Upper lobe of right lung (tissue), 1 donor: ENCODE results near the gene DOP1A. TPM values are rescaled to one million over a fixed set of nuclear protein-coding genes. Genes with fewer than 3 reads are reported as not detected.

Source experiments
- ATAC-seq: fragments of 200-7000 bp; cut with Tn5 transposase; one replicate; pipeline ENCODE4 v1.9.1; 2020; ENCODE audit warnings: mild to moderate bottlenecking, moderate library complexity
- DNase-seq: peaks from one replicate; pipeline ENCODE4 v3.0.0-alpha.2; 2020
- H3K27ac ChIP-seq: fragments of 200-600 bp; one replicate; pipeline ENCODE4 v1.8.0; 2022
- H3K27me3 ChIP-seq: fragments of 200-600 bp; one replicate; pipeline ENCODE4 v1.8.0; 2022; ENCODE audit warnings: mild to moderate bottlenecking
- H3K36me3 ChIP-seq: fragments of 200-600 bp; one replicate; pipeline ENCODE4 v1.8.0; 2022
- H3K4me1 ChIP-seq: fragments of 200-600 bp; one replicate; pipeline ENCODE4 v1.8.0; 2022
- H3K4me3 ChIP-seq: fragments of 200-600 bp; one replicate; pipeline ENCODE4 v1.8.0; 2022; ENCODE audit warnings: mild to moderate bottlenecking
- H3K9me3 ChIP-seq: fragments of 200-600 bp; one replicate; pipeline ENCODE4 v1.8.0; 2022
- CTCF ChIP-seq: fragments of 200-600 bp; IDR thresholded peaks from one replicate; pipeline ENCODE4 v1.8.0; 2022; ENCODE audit warnings: antibody characterized with exemption
- intact Hi-C: fragments of 100-400 bp; cut with DNase I; formaldehyde crosslinking; loops from one replicate; pipeline ENCODE4 v1.11.0; 2022
- total RNA-seq: library from RNA; stranded (reverse); fragmentation: NEBNext Ultra II Directional; extraction: Animal tissue kit (Norgen Biotek cat#: 25700); gene quantifications from one replicate; pipeline ENCODE4 v1.2.1, GENCODE V29; 2021
- donor health status: DM: no; HTN: yes; CAD: no; lungs with severe emphysema.

Gene DOP1A
- total RNA-seq, 1 donor from 2014 or later = 26.4 TPM

- intact Hi-C loops = no loop called here
- no peaks in the 10 kb centered on the region for H3K9me3 ChIP-seq
- ATAC-seq (no peak), DNase-seq (no peak)
- no peaks in the 10 kb centered on the region for H3K27me3 ChIP-seq
- peak overlapping the region; percentile 87 for H3K27ac ChIP-seq
- TF ChIP-seq CTCF = no peak
- H3K36me3 ChIP-seq = no peaks in the 10 kb centered on the region
- H3K4me3 ChIP-seq = peak overlapping the region; percentile 93
- peaks cover 36% of the 10 kb centered on the region for H3K4me1 ChIP-seq
Observed at GRCh38 chr6:83068616-83069015, 1.1 kb downstream of the DOP1A start.

- Histone ChIP-seq H3K4me1 (peaks cover 36% of the 10 kb centered on the region), H3K27me3 (no peaks in the 10 kb centered on the region), H3K9me3 (no peaks in the 10 kb centered on the region), H3K36me3 (no peaks in the 10 kb centered on the region), H3K27ac (no peak overlapping the region), H3K4me3 (no peak overlapping the region)
- DNase-seq = no peak
- intact Hi-C loops = no loop called here
- no peak for TF ChIP-seq CTCF
- no peak for ATAC-seq
Observed at GRCh38 chr6:83069633-83070032, 2.2 kb downstream of the DOP1A start.

GRCh38 chr6:83071023-83071422 lies 3.6 kb downstream of the DOP1A start:
- H3K9me3 ChIP-seq = no peaks in the 10 kb centered on the region
- no peak for DNase-seq
- H3K4me3 ChIP-seq = no peak overlapping the region
- no peaks in the 10 kb centered on the region for H3K27me3 ChIP-seq
- H3K36me3 ChIP-seq = no peaks in the 10 kb centered on the region
- peak overlapping the region; percentile 43 for H3K27ac ChIP-seq
- no peak for TF ChIP-seq CTCF
- intact Hi-C loops = no loop called here
- peak; percentile 2 for ATAC-seq
- H3K4me1 ChIP-seq = peaks cover 33% of the 10 kb centered on the region

GRCh38 chr6:83071707-83072106 lies 4.2 kb downstream of the DOP1A start:
- DNase-seq (no peak), ATAC-seq (no peak)
- H3K27ac ChIP-seq = no peak overlapping the region
- no peaks in the 10 kb centered on the region for H3K27me3 ChIP-seq
- no peaks in the 10 kb centered on the region for H3K36me3 ChIP-seq
- H3K4me3 ChIP-seq = no peak overlapping the region
- peaks cover 30% of the 10 kb centered on the region for H3K4me1 ChIP-seq
- intact Hi-C loops = no loop called here
- no peaks in the 10 kb centered on the region for H3K9me3 ChIP-seq
- no peak for TF ChIP-seq CTCF

GRCh38 chr6:83072726-83073125 lies 5.3 kb downstream of the DOP1A start:
- DNase-seq (no peak), ATAC-seq (no peak)
- Histone ChIP-seq H3K36me3 (no peaks in the 10 kb centered on the region), H3K27me3 (no peaks in the 10 kb centered on the region), H3K4me3 (no peak overlapping the region), H3K27ac (no peak overlapping the region), H3K4me1 (peaks cover 30% of the 10 kb centered on the region), H3K9me3 (no peaks in the 10 kb centered on the region)
- no peak for TF ChIP-seq CTCF
- intact Hi-C loops = no loop called here

- no peak for DNase-seq
- Histone ChIP-seq H3K4me1 (peaks cover 27% of the 10 kb centered on the region), H3K27me3 (no peaks in the 10 kb centered on the region), H3K27ac (no peak overlapping the region), H3K36me3 (no peaks in the 10 kb centered on the region), H3K9me3 (no peaks in the 10 kb centered on the region), H3K4me3 (no peak overlapping the region)
- intact Hi-C loops = no loop called here
- no peak for TF ChIP-seq CTCF
- peak; percentile 74 for ATAC-seq
Observed at GRCh38 chr6:83073615-83074014, 6.1 kb downstream of the DOP1A start.
